Adrenal gland (tissue), 12 donors: ENCODE results near the gene PLK2. TPM values are rescaled to one million over a fixed set of nuclear protein-coding genes. Genes with fewer than 3 reads are reported as not detected.

Experiments used
- DNase-seq, 7 donors: peaks; one replicate each; pipeline ENCODE4 v3.0.0-alpha.2; 2019 to 2020
- H3K27ac ChIP-seq, 5 donors: fragments of 200-600 bp; sonication (generic) in 4 of 5; 1 replicate in 3 of 5; 2 replicates in 2 of 5; pipeline versions ENCODE4 v1.5.1 to v1.8.0; 2016 to 2020; ENCODE audit warnings: mild to moderate bottlenecking in 1 of 5
- H3K27me3 ChIP-seq: fragments of 200-600 bp; 2 replicates; pipeline ENCODE4 v1.8.0; 2021
- H3K36me3 ChIP-seq, 2 donors: fragments of 200-600 bp; replicated peaks in 1 of 2; 1 replicate in 1 of 2; 2 replicates in 1 of 2; pipeline versions ENCODE4 v1.5.1 to v1.8.0; 2018 to 2022
- H3K4me1 ChIP-seq, 2 donors: fragments of 200-600 bp; replicated peaks in 1 of 2; 1 replicate in 1 of 2; 2 replicates in 1 of 2; pipeline versions ENCODE4 v1.5.1 to v1.8.0; 2018 to 2021
- H3K4me3 ChIP-seq, 4 donors: fragments of 200-600 bp; sonication (generic) in 3 of 4; one replicate each; pipeline ENCODE4 v1.5.1; 2016 to 2018
- H3K9me3 ChIP-seq, 3 donors: fragments of 200-600 bp; sonication (generic) in 1 of 3; replicated peaks in 1 of 3; 1 replicate in 2 of 3; 2 replicates in 1 of 3; pipeline versions ENCODE4 v1.5.1 to v1.8.0; 2016 to 2021
- POLR2A ChIP-seq, 2 donors: fragments of 450-650 bp; IDR thresholded peaks; one replicate each; pipeline ENCODE4 v1.6.1; 2017; ENCODE audit warnings: antibody characterized with exemption in 2 of 2, mild to moderate bottlenecking in 2 of 2, moderate library complexity in 1 of 2
- WGBS, 4 donors: extraction: QIAGEN DNeasy Blood & Tissue Kit in 2 of 4; methylation state at CpG; one replicate each; pipeline versions ENCODE4 v1.1.5 to v1.1.7; 2013 to 2017; 5-methylcytosine and 5-hydroxymethylcytosine counted together
- intact Hi-C, 2 donors: fragments of 100-400 bp; cut with DNase I; formaldehyde crosslinking; loops; one replicate each; pipeline versions ENCODE4 v1.14.1 to v1.15.0; 2022 to 2023
- polyA plus RNA-seq, 3 donors: library from polyadenylated mRNA; stranded (reverse); fragments of 200-250 nt in 2 of 3; fragments of 350-450 nt in 1 of 3; fragmentation: Illumina TruSeq in 1 of 3; extraction: RNeasy Lipid Tissue Mini Kit (QIAGEN cat#74804) in 1 of 3; gene quantifications; one replicate each; pipeline ENCODE4 v1.2.3, GENCODE V29; 2013 to 2014
- total RNA-seq, 9 donors: library from RNA; depleted of rRNA in 4 of 9; stranded (reverse); fragments of >200 nt in 4 of 9; fragments of 120-200 nt in 1 of 9; fragmentation: NEBNext Ultra II Directional in 1 of 9; extraction: Animal tissue kit (Norgen Biotek cat#: 25700) in 1 of 9; gene quantifications; one replicate each; pipeline versions ENCODE4 v1.1.0 to v1.2.4, GENCODE V29; 2013 to 2023
- TF ChIP-seq, protein P1 (sequence below), 6 experiments: fragments of 450-650 bp in 4 of 6; fragments of 200-600 bp in 2 of 6; sonication (generic) in 1 of 6; IDR thresholded peaks; 1 replicate in 5 of 6; 2 replicates in 1 of 6; pipeline versions ENCODE4 v1.5.1 to v1.8.0; 2016 to 2021; ENCODE audit warnings: antibody characterized with exemption in 6 of 6, mild to moderate bottlenecking in 2 of 6, moderate library complexity in 1 of 6
- donor health status: healthy with polysubstance abuse.
- donor health status: Bipolar disorder and iron deficiency.
- donor health status: DM: yes; HTN: yes; CAD: no.
- donor health status: DM: no; HTN: no; CAD: no.
- donor health status: DM: no; HTN: no; CAD: no.
- donor health status: DM: yes; HTN: yes; CAD: no.

The PLK2 gene
- total and polyA plus RNA-seq, 12 donors, result 8.5 to 62.5 (median 19.1) TPM

DNA sequence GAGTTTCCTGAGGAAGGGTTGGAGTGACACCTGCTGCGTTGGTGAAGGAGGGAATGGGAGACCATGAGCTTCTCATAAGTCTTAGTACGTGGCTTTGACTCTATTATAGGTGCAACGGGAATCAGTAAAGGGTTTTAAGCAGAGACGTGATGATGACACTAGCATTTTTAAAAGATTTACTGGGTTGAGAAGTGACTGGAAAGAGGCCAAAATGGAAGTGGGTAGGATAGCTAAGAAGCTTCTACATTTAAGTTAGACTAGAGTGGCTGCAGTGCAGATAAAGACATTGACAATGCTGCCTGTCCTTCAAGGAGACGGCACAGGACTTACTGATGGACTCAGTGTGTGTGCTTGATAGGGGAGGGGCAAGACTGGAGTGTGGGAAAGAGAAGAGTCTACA lies 37.5 kb upstream of the PLK2 start:
- H3K9me3 ChIP-seq, result no peaks in the 10 kb centered on the region
- WGBS, 4 donors, result 62 to 74% (median 63%) methylated on average over 5 of the region's 5 CpGs
- no peak overlapping the region for H3K4me3 ChIP-seq
- H3K4me1 ChIP-seq, result no peaks in the 10 kb centered on the region
- no peaks in the 10 kb centered on the region for H3K36me3 ChIP-seq
- H3K27me3 ChIP-seq, result no peaks in the 10 kb centered on the region
- intact Hi-C loops, result loop anchor here (5.0 to 10.0 kb wide), 3 partner anchors 317 to 355 kb away; no protein-coding TSS in a partner anchor
- TF ChIP-seq POLR2A (IDR thresholded peaks at IDR 0.05), result no peak
- TF ChIP-seq, protein P1, sequence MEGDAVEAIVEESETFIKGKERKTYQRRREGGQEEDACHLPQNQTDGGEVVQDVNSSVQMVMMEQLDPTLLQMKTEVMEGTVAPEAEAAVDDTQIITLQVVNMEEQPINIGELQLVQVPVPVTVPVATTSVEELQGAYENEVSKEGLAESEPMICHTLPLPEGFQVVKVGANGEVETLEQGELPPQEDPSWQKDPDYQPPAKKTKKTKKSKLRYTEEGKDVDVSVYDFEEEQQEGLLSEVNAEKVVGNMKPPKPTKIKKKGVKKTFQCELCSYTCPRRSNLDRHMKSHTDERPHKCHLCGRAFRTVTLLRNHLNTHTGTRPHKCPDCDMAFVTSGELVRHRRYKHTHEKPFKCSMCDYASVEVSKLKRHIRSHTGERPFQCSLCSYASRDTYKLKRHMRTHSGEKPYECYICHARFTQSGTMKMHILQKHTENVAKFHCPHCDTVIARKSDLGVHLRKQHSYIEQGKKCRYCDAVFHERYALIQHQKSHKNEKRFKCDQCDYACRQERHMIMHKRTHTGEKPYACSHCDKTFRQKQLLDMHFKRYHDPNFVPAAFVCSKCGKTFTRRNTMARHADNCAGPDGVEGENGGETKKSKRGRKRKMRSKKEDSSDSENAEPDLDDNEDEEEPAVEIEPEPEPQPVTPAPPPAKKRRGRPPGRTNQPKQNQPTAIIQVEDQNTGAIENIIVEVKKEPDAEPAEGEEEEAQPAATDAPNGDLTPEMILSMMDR (IDR thresholded peaks at IDR 0.05), result no peak
- DNase-seq, result no peak
- no peak overlapping the region for H3K27ac ChIP-seq

DNA sequence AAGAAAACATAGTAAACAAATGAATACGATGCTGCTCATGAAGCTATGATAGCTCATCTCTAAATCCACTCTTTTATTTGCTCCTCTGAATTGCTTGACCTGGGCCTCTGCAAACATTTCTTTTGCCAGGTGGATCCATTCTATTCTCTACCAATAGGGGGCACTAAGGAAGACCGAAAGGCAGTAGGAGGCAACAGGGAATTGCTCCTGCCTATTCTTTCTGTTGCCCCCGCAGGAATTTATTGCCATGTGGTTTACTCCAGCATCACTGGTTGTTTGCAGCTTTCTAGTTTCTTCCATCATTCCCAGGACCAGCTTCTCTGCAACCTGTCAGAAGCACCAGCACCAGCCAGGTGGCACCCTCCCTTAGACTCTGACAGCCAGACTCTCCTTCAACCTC lies 36.6 kb upstream of the PLK2 start:
- H3K27me3 ChIP-seq, result no peaks in the 10 kb centered on the region
- no peak overlapping the region for H3K4me3 ChIP-seq
- intact Hi-C loops, result loop anchor here (5.0 to 10.0 kb wide), 3 partner anchors 318 to 356 kb away; no protein-coding TSS in a partner anchor
- H3K36me3 ChIP-seq, result no peaks in the 10 kb centered on the region
- 58 to 68% (median 65%) methylated on average over 3 of the region's 3 CpGs for WGBS, 4 donors
- no peak overlapping the region for H3K27ac ChIP-seq
- H3K9me3 ChIP-seq, result no peaks in the 10 kb centered on the region
- no peaks in the 10 kb centered on the region for H3K4me1 ChIP-seq
- no peak for TF ChIP-seq POLR2A (IDR thresholded peaks at IDR 0.05)
- TF ChIP-seq, protein P1 (IDR thresholded peaks at IDR 0.05), result no peak
- DNase-seq, result no peak

DNA sequence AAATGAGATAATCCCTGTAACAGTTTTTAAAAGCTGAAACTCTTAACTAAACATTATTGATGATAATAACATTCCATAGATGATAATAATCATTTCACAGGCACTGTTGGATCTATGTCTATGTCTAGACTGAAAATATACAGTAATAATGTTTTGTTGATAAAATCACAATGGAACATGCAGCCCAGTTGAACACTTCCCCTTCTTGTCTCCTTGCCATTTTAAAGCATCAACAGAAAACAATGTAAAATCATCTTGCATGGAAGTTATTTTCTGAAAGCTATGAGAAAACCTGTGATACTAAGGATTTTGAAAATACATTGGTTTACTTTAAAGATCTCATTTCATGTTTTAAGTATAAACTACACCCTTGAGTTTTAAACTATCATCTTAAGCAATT lies 33.3 kb upstream of the PLK2 start:
- TF ChIP-seq POLR2A (IDR thresholded peaks at IDR 0.05), result no peak
- TF ChIP-seq, protein P1 (IDR thresholded peaks at IDR 0.05), result no peak
- Histone ChIP-seq H3K36me3 (no peaks in the 10 kb centered on the region), H3K4me3 (no peak overlapping the region), H3K27me3 (no peaks in the 10 kb centered on the region), H3K4me1 (no peaks in the 10 kb centered on the region), H3K9me3 (no peaks in the 10 kb centered on the region), H3K27ac (no peak overlapping the region)
- no peak for DNase-seq
- intact Hi-C loops, result loop anchor here in 1 of 2 donors (10.0 kb wide), 1 partner anchor 322 kb away; no protein-coding TSS in a partner anchor

DNA sequence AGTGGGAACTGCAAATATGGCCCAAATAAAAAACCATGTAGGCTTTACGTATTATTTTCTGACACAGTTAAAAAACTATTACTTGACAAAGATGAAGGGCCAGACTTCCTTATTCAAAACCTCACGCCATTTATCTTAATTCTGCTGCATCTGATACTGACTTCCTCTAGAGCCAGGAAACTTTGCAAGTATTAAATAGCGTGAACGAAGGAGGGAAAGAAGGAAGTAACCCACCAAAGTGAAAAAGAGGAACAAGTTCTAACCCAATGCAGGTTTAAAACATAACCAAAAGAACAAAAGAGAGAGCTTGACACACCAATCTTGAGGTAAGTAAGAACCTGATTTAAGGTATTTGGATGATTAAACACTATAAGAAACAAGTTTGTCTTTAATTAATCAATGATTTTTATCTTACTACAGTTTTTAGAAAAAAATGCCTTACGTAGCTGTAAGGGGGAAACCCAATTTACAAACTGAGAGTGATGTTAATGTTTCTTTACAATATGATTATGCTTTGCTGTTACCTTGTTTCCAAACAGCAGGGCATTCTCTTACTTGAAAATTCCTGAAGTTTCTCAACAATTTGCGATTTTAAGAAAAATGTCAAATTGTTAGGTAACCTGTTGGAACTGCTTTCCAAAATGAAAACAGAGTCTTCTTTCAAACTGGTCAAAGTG lies 31.5 kb upstream of the PLK2 start, which contains the start of gene GAPT:
TSS of gene GAPT (plus strand) at position 220 of the 677 bp plus-strand sequence. CDS start 3,102 bp downstream, outside the sequence.
- no peaks in the 10 kb centered on the region for H3K27me3 ChIP-seq
- no peak within 1 kb of the TSS for H3K4me3 ChIP-seq
- no peak for DNase-seq
- H3K4me1 ChIP-seq, result no peaks in the 10 kb centered on the region
- no peaks in the 10 kb centered on the region for H3K36me3 ChIP-seq
- H3K27ac ChIP-seq, result no peak within 1 kb of the TSS
- intact Hi-C loops, result loop anchor here in 1 of 2 donors (10.0 kb wide), 1 partner anchor 323 kb away; no protein-coding TSS in a partner anchor
- WGBS, 4 donors, result 69 to 74% (median 71%) methylated on average over 6 of the region's 6 CpGs
- H3K9me3 ChIP-seq, result no peaks in the 10 kb centered on the region
- TF ChIP-seq POLR2A (IDR thresholded peaks at IDR 0.05), result no peak
- TF ChIP-seq, protein P1 (IDR thresholded peaks at IDR 0.05), result no peak
